ENCODE measurements around the gene MED15. TPM values are rescaled to one million over a fixed set of nuclear protein-coding genes. Genes with fewer than 3 reads are reported as not detected.

MED15 gene
- total and polyA plus RNA-seq, 4 donors, result 57.8 to 123 (median 69.1) TPM

DNA sequence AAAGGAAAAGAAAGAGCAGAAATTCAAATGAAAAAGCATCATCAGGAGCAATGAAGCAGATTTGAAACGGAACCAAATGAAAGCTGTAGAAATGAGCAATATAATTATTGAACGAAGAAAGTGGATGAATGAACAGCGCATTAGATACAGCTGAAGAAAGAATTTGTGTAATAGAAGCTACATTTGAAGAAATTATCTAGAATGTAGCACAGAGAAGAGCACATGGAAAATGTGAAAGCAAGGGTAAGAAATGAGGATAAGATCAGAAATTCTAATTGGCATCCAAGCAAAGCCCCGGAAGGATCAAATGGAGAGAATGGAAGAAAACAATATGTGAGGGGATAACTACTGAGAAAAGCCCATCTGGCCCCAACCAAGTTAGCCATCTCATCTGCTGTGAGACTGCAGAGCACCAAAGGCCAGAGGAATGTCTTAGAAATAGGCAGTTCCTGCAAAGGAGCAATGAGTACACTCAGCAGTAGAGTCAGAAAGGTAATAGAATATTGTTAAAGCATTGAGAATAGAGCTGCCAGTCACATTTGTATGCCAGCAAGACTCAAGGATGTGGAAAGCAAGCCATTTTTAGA, 51.9 kb downstream of the MED15 start:
- Histone ChIP-seq H3K27ac (ENCODE audit: low read depth in 1 of 2, low read length in 1 of 2) (no peak overlapping the region), H3K4me3 (no peak overlapping the region), H3K9me3 (ENCODE audit: control insufficient read depth in 4 of 4, insufficient read depth in 3 of 4, low read length in 3 of 4) (peaks cover 0 to 11% (median 0%) of the 10 kb centered on the region in 4 donors), H3K27me3 (ENCODE audit: control insufficient read depth in 3 of 3, insufficient read depth in 3 of 3, low read length in 2 of 3) (no peaks in the 10 kb centered on the region), H3K9ac (ENCODE audit: insufficient read depth in 1 of 2, low read length in 2 of 2) (no peak overlapping the region), H3K4me1 (ENCODE audit: control insufficient read depth in 5 of 5, insufficient read depth in 5 of 5, low read length in 5 of 5) (peaks cover 0 to 13% (median 0%) of the 10 kb centered on the region in 5 donors), H3K36me3 (ENCODE audit: control insufficient read depth in 4 of 4, insufficient read depth in 4 of 4, low read length in 4 of 4) (peaks cover 9 to 28% (median 20%) of the 10 kb centered on the region in 4 donors)
- ATAC-seq (ENCODE audit: insufficient read depth, low FRiP score), result no peak
- DNase-seq, result no peak
- WGBS, 2 donors, result 84 to 99% methylated on average over 4 of the region's 4 CpGs
- no peak for TF ChIP-seq CTCF (IDR thresholded peaks at IDR 0.05; ENCODE audit: control extremely low read depth, extremely low read depth)

GRCh38 chr22:20560716-20561115, 53.3 kb downstream of the MED15 start:
- 98% methylated on average over 3 of the region's 3 CpGs for WGBS, 2 donors
- Histone ChIP-seq H3K9ac (ENCODE audit: insufficient read depth in 1 of 2, low read length in 2 of 2) (no peak overlapping the region), H3K27me3 (ENCODE audit: control insufficient read depth in 3 of 3, insufficient read depth in 3 of 3, low read length in 2 of 3) (no peaks in the 10 kb centered on the region), H3K9me3 (ENCODE audit: control insufficient read depth in 4 of 4, insufficient read depth in 3 of 4, low read length in 3 of 4) (peaks cover 0 to 11% (median 0%) of the 10 kb centered on the region in 4 donors), H3K36me3 (ENCODE audit: control insufficient read depth in 4 of 4, insufficient read depth in 4 of 4, low read length in 4 of 4) (peaks cover 12 to 37% (median 20%) of the 10 kb centered on the region in 4 donors), H3K4me3 (no peak overlapping the region), H3K27ac (ENCODE audit: low read depth in 1 of 2, low read length in 1 of 2) (no peak overlapping the region), H3K4me1 (ENCODE audit: control insufficient read depth in 5 of 5, insufficient read depth in 5 of 5, low read length in 5 of 5) (peaks cover 0 to 13% (median 0%) of the 10 kb centered on the region in 5 donors)
- no peak for TF ChIP-seq CTCF (IDR thresholded peaks at IDR 0.05; ENCODE audit: control extremely low read depth, extremely low read depth)
- no peak for DNase-seq
- no peak for ATAC-seq (ENCODE audit: insufficient read depth, low FRiP score)

- H3K36me3 ChIP-seq (ENCODE audit: control insufficient read depth in 4 of 4, insufficient read depth in 4 of 4, low read length in 4 of 4), result peaks cover 12 to 34% (median 28%) of the 10 kb centered on the region in 4 donors
- peaks cover 0 to 11% (median 0%) of the 10 kb centered on the region in 4 donors for H3K9me3 ChIP-seq (ENCODE audit: control insufficient read depth in 4 of 4, insufficient read depth in 3 of 4, low read length in 3 of 4)
- WGBS, 2 donors, result 78 to 81% methylated on average over 4 of the region's 4 CpGs
- H3K27me3 ChIP-seq (ENCODE audit: control insufficient read depth in 3 of 3, insufficient read depth in 3 of 3, low read length in 2 of 3), result no peaks in the 10 kb centered on the region
- no peak overlapping the region for H3K4me3 ChIP-seq
- ATAC-seq (ENCODE audit: insufficient read depth, low FRiP score) (no peak), DNase-seq (no peak)
- H3K27ac ChIP-seq (ENCODE audit: low read depth in 1 of 2, low read length in 1 of 2), result no peak overlapping the region
- peaks cover 0 to 10% (median 7%) of the 10 kb centered on the region in 5 donors for H3K4me1 ChIP-seq (ENCODE audit: control insufficient read depth in 5 of 5, insufficient read depth in 5 of 5, low read length in 5 of 5)
- H3K9ac ChIP-seq (ENCODE audit: insufficient read depth in 1 of 2, low read length in 2 of 2), result no peak overlapping the region
- no peak for TF ChIP-seq CTCF (IDR thresholded peaks at IDR 0.05; ENCODE audit: control extremely low read depth, extremely low read depth)
These were observed 54.5 kb downstream of the MED15 start for GRCh38 chr22:20561882-20562281.
